ENCODE results near the gene ORM1. TPM values are rescaled to one million over a fixed set of nuclear protein-coding genes. Genes with fewer than 3 reads are reported as not detected.

Gene ORM1
- total and polyA plus RNA-seq, 12 donors: 0.13 to 0.70 (median 0.55) TPM; not detected in 7

DNA sequence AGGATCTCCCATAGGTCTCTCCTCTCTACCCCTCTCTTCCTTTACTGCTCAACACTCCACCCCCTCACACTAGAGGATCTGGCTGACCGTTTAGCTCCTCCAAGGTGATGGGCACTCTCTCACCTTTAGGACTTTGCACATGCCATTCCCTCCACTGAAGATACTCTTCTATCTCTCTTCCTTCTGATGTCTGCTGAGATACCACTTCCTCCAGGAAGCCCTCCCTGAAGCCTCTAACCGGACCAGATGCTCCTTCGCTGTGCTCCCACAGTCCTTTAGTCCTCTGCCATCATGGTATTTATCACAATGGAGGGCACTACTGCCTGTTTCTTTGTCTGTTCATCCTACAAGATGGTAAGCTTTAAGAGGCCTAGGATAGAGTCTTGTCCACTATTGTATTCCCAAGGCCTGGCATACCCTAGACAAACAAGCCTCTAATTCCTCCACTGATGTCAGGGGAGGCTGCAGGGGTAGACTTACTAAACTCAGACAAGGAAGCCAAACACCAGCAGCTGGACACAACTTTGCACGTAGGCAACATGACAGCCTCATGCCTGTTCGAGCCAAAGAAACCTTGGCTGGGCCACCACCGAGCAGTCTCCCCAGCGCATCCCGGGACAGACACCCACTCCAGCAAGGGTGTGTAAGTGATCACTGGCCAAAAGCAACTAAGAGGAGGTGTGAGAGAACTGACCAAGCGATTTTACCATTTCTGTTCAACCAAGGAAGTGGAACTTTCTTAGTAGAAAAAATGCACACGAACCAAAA, 27.0 kb downstream of the ORM1 start:
- TF ChIP-seq, protein P1, sequence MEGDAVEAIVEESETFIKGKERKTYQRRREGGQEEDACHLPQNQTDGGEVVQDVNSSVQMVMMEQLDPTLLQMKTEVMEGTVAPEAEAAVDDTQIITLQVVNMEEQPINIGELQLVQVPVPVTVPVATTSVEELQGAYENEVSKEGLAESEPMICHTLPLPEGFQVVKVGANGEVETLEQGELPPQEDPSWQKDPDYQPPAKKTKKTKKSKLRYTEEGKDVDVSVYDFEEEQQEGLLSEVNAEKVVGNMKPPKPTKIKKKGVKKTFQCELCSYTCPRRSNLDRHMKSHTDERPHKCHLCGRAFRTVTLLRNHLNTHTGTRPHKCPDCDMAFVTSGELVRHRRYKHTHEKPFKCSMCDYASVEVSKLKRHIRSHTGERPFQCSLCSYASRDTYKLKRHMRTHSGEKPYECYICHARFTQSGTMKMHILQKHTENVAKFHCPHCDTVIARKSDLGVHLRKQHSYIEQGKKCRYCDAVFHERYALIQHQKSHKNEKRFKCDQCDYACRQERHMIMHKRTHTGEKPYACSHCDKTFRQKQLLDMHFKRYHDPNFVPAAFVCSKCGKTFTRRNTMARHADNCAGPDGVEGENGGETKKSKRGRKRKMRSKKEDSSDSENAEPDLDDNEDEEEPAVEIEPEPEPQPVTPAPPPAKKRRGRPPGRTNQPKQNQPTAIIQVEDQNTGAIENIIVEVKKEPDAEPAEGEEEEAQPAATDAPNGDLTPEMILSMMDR (IDR thresholded peaks at IDR 0.05): no peak
- Histone ChIP-seq H3K36me3 (peaks cover 0 to 100% (median 32%) of the 10 kb centered on the region in 9 donors), H3K4me3 (no peak overlapping the region), H3K9me3 (no peaks in the 10 kb centered on the region), H3K27ac (peak overlapping the region in 1 of 10 donors; percentile 53), H3K27me3 (no peaks in the 10 kb centered on the region), H3K4me1 (peaks cover 0 to 28% (median 8%) of the 10 kb centered on the region in 9 donors)
- intact Hi-C loops (cut with DNase I): loop anchor here in 1 of 10 donors (5.0 kb wide), 1 partner anchor 47 kb away; no protein-coding TSS in a partner anchor
- DNase-seq: no peak
- WGBS, 2 donors: 79 to 83% methylated on average over 10 of the region's 10 CpGs
- peak in 2 of 8 donors; percentile 8 to 18 for ATAC-seq

DNA sequence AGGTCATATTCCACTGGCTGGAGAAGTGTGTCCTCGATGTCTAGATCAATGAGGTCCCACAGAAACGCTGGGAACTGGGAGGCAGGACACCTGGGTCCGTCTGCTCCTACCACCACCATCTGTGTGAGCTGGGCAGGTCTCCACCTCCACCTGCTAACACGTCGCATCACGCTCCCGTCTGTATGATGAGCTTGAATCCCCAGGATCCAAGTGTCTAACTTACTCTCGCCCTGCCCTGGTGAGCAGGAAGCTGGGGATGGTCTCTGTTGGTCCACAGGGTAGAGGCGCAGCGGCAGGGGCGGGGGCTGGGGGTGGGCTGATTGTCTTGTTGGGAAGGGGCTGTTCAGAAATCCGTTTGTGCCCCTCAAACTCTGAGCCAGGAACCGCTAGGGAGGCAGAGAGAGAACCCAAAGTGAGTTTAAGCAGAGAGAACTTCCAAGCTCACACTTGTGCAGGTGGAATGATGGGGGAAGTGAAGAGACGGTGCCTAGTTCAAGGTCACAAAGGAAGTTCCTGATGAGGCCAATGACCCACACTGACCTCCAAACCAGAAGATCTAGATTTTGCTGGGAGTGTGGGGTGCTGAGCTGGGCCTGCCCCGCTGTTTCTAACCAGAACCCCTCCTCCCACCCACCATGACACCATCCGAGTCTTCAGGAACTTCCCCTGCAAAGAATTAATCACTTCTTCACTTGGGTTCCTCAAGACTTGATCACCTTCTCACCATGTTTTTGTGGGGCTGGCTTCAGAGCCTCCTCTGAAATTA, 27.9 kb downstream of the ORM1 start:
- peaks cover 0 to 28% (median 8%) of the 10 kb centered on the region in 9 donors for H3K4me1 ChIP-seq
- WGBS, 2 donors: 95% methylated on average over 16 of the region's 16 CpGs
- intact Hi-C loops (cut with DNase I): no loop called here
- ATAC-seq: no peak
- no peaks in the 10 kb centered on the region for H3K9me3 ChIP-seq
- DNase-seq: no peak
- H3K4me3 ChIP-seq: no peak overlapping the region
- no peak overlapping the region for H3K27ac ChIP-seq
- no peaks in the 10 kb centered on the region for H3K27me3 ChIP-seq
- TF ChIP-seq, protein P1 (IDR thresholded peaks at IDR 0.05): no peak
- peaks cover 0 to 100% (median 33%) of the 10 kb centered on the region in 9 donors for H3K36me3 ChIP-seq

DNA sequence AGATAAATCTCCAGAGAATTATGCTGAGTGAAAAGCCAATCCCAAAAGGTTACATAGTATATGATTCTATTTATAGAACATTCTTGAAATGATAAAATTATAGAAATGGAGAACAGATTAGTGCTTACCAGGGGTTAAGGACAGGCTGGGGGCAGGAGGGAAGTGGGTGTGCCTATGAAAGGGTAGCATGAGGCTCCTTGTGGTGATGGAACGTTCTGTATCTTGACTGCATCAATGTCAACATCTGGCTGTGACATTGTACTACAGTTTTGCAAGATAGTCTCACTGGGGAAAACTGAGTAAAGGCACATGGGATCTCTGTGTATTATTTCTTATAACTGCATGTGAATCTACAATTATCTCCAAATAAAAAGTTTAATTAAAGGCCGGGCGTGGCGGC, 29.0 kb downstream of the ORM1 start:
- DNase-seq (no peak), ATAC-seq (no peak)
- H3K27ac ChIP-seq: no peak overlapping the region
- WGBS, 2 donors: 80 to 82% methylated on average over 4 of the region's 4 CpGs
- peaks cover 0 to 100% (median 32%) of the 10 kb centered on the region in 9 donors for H3K36me3 ChIP-seq
- TF ChIP-seq, protein P1 (IDR thresholded peaks at IDR 0.05): no peak
- peaks cover 0 to 28% (median 8%) of the 10 kb centered on the region in 9 donors for H3K4me1 ChIP-seq
- intact Hi-C loops (cut with DNase I): no loop called here
- no peak overlapping the region for H3K4me3 ChIP-seq
- H3K9me3 ChIP-seq: no peaks in the 10 kb centered on the region
- no peaks in the 10 kb centered on the region for H3K27me3 ChIP-seq

DNA sequence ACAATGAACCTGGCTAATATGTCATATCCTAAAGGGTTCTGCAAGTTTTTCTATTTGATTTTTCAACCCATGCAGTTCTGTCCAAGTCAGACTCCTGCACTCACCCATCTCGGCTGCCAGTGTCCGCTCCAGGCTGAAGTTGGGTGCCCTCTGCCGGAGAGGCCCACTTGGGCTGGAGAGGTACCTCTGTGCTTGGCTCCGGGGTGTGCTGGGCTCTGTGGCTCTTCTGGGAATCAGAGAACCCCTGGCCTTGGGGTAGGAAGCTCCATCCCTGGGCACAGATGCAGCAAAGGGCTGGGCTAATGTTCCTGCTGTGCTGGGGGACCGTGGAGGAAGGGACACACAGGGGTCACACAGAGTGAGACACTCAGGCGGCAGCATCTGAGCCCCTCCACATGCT, 32.9 kb downstream of the ORM1 start:
- H3K4me1 ChIP-seq: peaks cover 0 to 7% (median 0%) of the 10 kb centered on the region in 9 donors
- intact Hi-C loops (cut with DNase I): no loop called here
- H3K36me3 ChIP-seq: peaks cover 0 to 100% (median 27%) of the 10 kb centered on the region in 9 donors
- H3K4me3 ChIP-seq: no peak overlapping the region
- no peaks in the 10 kb centered on the region for H3K27me3 ChIP-seq
- no peak overlapping the region for H3K27ac ChIP-seq
- DNase-seq: no peak
- no peak for ATAC-seq
- H3K9me3 ChIP-seq: no peaks in the 10 kb centered on the region
- 93% methylated on average over 6 of the region's 6 CpGs for WGBS, 2 donors
- TF ChIP-seq, protein P1 (IDR thresholded peaks at IDR 0.05): no peak

Measured in heart right ventricle (tissue), 16 donors.